HepG2 (cell line): ENCODE results near the gene ESR1. TPM values are rescaled to one million over a fixed set of nuclear protein-coding genes. Genes with fewer than 3 reads are reported as not detected.

ENCODE experiments used
- ATAC-seq: fragments of 200-7000 bp; cut with Tn5 transposase; 3 replicates; pipeline ENCODE4 v1.9.1; 2020; ENCODE audit warnings: mild to moderate bottlenecking, moderate library complexity
- BruUV-seq: library from RNA; stranded (reverse); fragments of 400-500 nt; replicated peaks from 2 replicates; lab custom pipeline; 2021; lab: Mats Ljungman, UMichigan
- CTCF ChIA-PET: fragments of 300-600 bp; formaldehyde crosslinking; extraction: SDS; loops from one replicate; lab custom pipeline; 2021; ENCODE audit warnings: low total read pairs, inconsistent platforms, low intra/inter-chr PET ratio; lab: Yijun Ruan, JAX
- POLR2A ChIA-PET: fragments of 350-600 bp; sonication (Branson Sonifier 250); formaldehyde crosslinking; loops from one replicate; lab custom pipeline; 2020; ENCODE audit warnings: antibody characterized with exemption, inconsistent platforms; lab: Yijun Ruan, JAX
- DNase-seq: peaks from one replicate; pipeline ENCODE4 v3.0.0-alpha.2; 2015; ENCODE audit warnings: low spot score
- FAIRE-seq: peaks from 3 replicates; lab custom pipeline; 2011; peaks lifted over from hg19 to GRCh38; lab: Jason Lieb, UNC
- H2AFZ ChIP-seq: one replicate; pipeline ENCODE4 v1.6.1; 2011; ENCODE audit warnings: low read length, inconsistent platforms
- H3K27ac ChIP-seq: fragments of 300-600 bp; 3 replicates; pipeline ENCODE4 v1.8.0; 2011; ENCODE audit warnings: mixed run types, mild to moderate bottlenecking, mixed read lengths, low read length, inconsistent platforms; ENCODE audit not compliant: insufficient read depth; ENCODE audit errors: extremely low read length
- H3K27me3 ChIP-seq, 2 experiments: fragments of 200-600 bp in 1 of 2; 2 replicates in 1 of 2; 3 replicates in 1 of 2; pipeline versions ENCODE4 v1.6.0 to v1.8.0; 2011; ENCODE audit warnings: low read length in 2 of 2, mild to moderate bottlenecking in 2 of 2, moderate library complexity in 2 of 2, inconsistent platforms in 1 of 2; ENCODE audit not compliant: insufficient read depth in 2 of 2, control insufficient read depth in 1 of 2
- H3K36me3 ChIP-seq, 2 experiments: fragments of 200-600 bp in 1 of 2; replicated peaks in 1 of 2; 2 replicates in 1 of 2; 3 replicates in 1 of 2; pipeline versions ENCODE4 v1.5.1 to v1.8.0; 2011; ENCODE audit warnings: low read length in 2 of 2, inconsistent platforms in 1 of 2; ENCODE audit not compliant: insufficient read depth in 2 of 2, control insufficient read depth in 1 of 2
- H3K4me1 ChIP-seq: 2 replicates; pipeline ENCODE4 v1.5.1; 2012; ENCODE audit warnings: low read length, inconsistent platforms; ENCODE audit not compliant: insufficient read depth
- H3K4me2 ChIP-seq: 2 replicates; pipeline ENCODE4 v1.6.0; 2011; ENCODE audit warnings: low read depth, low read length, inconsistent platforms
- H3K4me3 ChIP-seq, 3 experiments: fragments of 200-600 bp in 1 of 3; sonication (generic), shearing (Covaris generic) in 1 of 3; replicated peaks in 1 of 3; 2 replicates each; pipeline ENCODE4 v1.5.1; 2011 to 2016; ENCODE audit warnings: low read length in 3 of 3, inconsistent platforms in 2 of 3, low read depth in 2 of 3, mild to moderate bottlenecking in 2 of 3, control low read depth in 1 of 3, mixed read lengths in 1 of 3; ENCODE audit not compliant: insufficient read depth in 1 of 3
- H3K79me2 ChIP-seq: one replicate; pipeline ENCODE4 v1.6.1; 2011; ENCODE audit warnings: low read length, inconsistent platforms; ENCODE audit not compliant: insufficient read depth
- H3K9ac ChIP-seq: 2 replicates; pipeline ENCODE4 v1.6.0; 2011; ENCODE audit warnings: mild to moderate bottlenecking, low read depth, low read length, inconsistent platforms; ENCODE audit not compliant: insufficient read depth
- H3K9me3 ChIP-seq: 2 replicates; pipeline ENCODE4 v1.5.1; 2012; ENCODE audit warnings: mild to moderate bottlenecking, low read length
- H4K20me1 ChIP-seq: 2 replicates; pipeline ENCODE4 v1.6.0; 2011; ENCODE audit warnings: inconsistent platforms, mild to moderate bottlenecking, low read length, moderate library complexity; ENCODE audit not compliant: insufficient read depth
- AKAP8 ChIP-seq: sonication (generic); formaldehyde crosslinking; IDR thresholded peaks from 2 replicates; pipeline ENCODE4 v1.5.1; 2020; ENCODE audit warnings: mild to moderate bottlenecking, missing genetic modification reagents
- HNRNPUL1 ChIP-seq: fragments of 200-400 bp; formaldehyde crosslinking; IDR thresholded peaks from 2 replicates; pipeline ENCODE4 v1.6.1; 2017; ENCODE audit warnings: low read depth, mild to moderate bottlenecking, low read length, moderate library complexity
- KDM5A ChIP-seq: fragments of 200-600 bp; sonication (generic); IDR thresholded peaks from 2 replicates; pipeline ENCODE4 v1.7.0; 2018; ENCODE audit warnings: antibody characterized with exemption, mild to moderate bottlenecking, low read length, borderline replicate concordance
- ZNF331 ChIP-seq: sonication (generic); formaldehyde crosslinking; IDR thresholded peaks from 2 replicates; pipeline ENCODE4 v1.4.0; 2020; ENCODE audit warnings: missing genetic modification reagents
- ZNF484 ChIP-seq: sonication (generic); formaldehyde crosslinking; IDR thresholded peaks from 2 replicates; pipeline ENCODE4 v1.5.1; 2020; ENCODE audit warnings: mild to moderate bottlenecking, low read depth, missing genetic modification reagents, borderline replicate concordance
- ZNF513 ChIP-seq: sonication (generic); formaldehyde crosslinking; conservative IDR thresholded peaks from 2 replicates; pipeline ENCODE4 v1.5.0; 2020; ENCODE audit warnings: missing genetic modification reagents
- ZNF569 ChIP-seq: sonication (generic); formaldehyde crosslinking; IDR thresholded peaks from 2 replicates; pipeline ENCODE4 v1.5.0; 2020; ENCODE audit warnings: mild to moderate bottlenecking, missing genetic modification reagents, moderate library complexity, borderline replicate concordance
- WGBS: methylation state at CpG from one replicate; pipeline ENCODE4 v1.1.6; 2017; ENCODE audit warnings: low lambda C conversion rate; 5-methylcytosine and 5-hydroxymethylcytosine counted together
- in situ Hi-C: cut with HindIII; loops from 2 replicates; pipeline ENCODE4 v1.10.0; 2017; ENCODE audit warnings: low pct_unique_long_range_greater_than_20kb; ENCODE audit not compliant: extremely low pct_ligation_motif_present
- intact Hi-C: fragments of 100-400 bp; cut with micrococcal nuclease; formaldehyde crosslinking; loops from one replicate; pipeline ENCODE4 v1.10.0; 2022; ENCODE audit not compliant: unreplicated experiment
- polyA plus RNA-seq, 8 experiments: library from polyadenylated mRNA; depleted of rRNA in 3 of 8; stranded (reverse) in 7 of 8; unstranded in 1 of 8; fragments of >200 nt; fragmentation: Illumina TruSeq in 4 of 8; extraction: Trizol in 4 of 8; gene quantifications; 2 replicates each; pipeline versions ENCODE4 v1.2.1 to v1.2.3, GENCODE V29; 2011 to 2016; ENCODE audit warnings: low read depth in 4 of 8, missing spikeins in 1 of 8, mixed read lengths in 1 of 8; ENCODE audit not compliant: insufficient read depth in 1 of 8
- total RNA-seq, 5 experiments: library from RNA; depleted of rRNA; stranded (reverse); fragments of >200 nt; fragmentation: Illumina TruSeq; extraction: Trizol; gene quantifications; 2 replicates each; pipeline ENCODE4 v1.2.3, GENCODE V29; 2016; ENCODE audit warnings: low read depth in 1 of 5

The ESR1 gene
- total and polyA plus RNA-seq, 2 of the 13 experiments (the other 11 are each of a cell fraction or from before 2014, with no cell fraction given) = not detected

DNA sequence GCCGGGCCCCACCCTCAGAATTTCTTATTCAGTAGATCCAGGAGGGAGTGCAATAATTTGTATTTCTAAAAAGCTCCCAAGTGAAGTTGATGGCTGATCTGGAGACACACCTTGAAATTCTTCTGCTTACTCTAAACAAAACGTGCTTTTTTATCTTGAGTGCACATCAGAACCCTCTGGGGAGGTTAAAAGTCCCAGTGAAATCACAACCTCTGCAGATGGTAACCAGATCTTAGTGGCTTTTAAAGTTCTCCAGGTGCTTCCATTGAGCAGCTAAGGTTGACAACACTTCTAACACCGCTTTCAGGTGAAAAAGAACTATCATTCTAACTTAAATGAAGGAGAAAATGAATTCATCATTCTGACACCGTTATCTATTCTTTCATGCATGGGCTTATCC is 45.6 kb upstream of the ESR1 start:
- H3K4me2 ChIP-seq = no peak overlapping the region
- H3K79me2 ChIP-seq = no peaks in the 10 kb centered on the region
- H3K9ac ChIP-seq = no peak overlapping the region
- no peaks in the 10 kb centered on the region for H3K27me3 ChIP-seq
- no peaks in the 10 kb centered on the region for H4K20me1 ChIP-seq
- H2AFZ ChIP-seq = no peak overlapping the region
- no peaks in the 10 kb centered on the region for H3K36me3 ChIP-seq
- 0% methylated on average over 4 of the region's 4 CpGs for WGBS
- H3K27ac ChIP-seq = no peak overlapping the region
- intact Hi-C loops = loop anchor here (10.0 kb wide), 1 partner anchor 323 kb away; no protein-coding TSS in a partner anchor
- DNase-seq (no peak), FAIRE-seq (no peak)
- POLR2A ChIA-PET = no interaction called here
- TF ChIP-seq KDM5A (no peak), AKAP8 (CRISPR knock-in tag) (no peak), HNRNPUL1 (no peak), ZNF513 (CRISPR knock-in tag) (no peak), ZNF331 (CRISPR knock-in tag) (no peak), ZNF484 (CRISPR knock-in tag) (no peak), ZNF569 (CRISPR knock-in tag) (no peak)
- TF ChIP-seq, all 625 proteins: peak for 0
- Histone ChIP-seq H3K4me3 (no peak overlapping the region), H3K9me3 (no peaks in the 10 kb centered on the region), H3K4me1 (peaks cover 14% of the 10 kb centered on the region)
- BruUV-seq = no TSS peak
- no peak for ATAC-seq
- in situ Hi-C loops = loop anchor here (5.0 kb wide), 1 partner anchor 360 kb away; no protein-coding TSS in a partner anchor
- CTCF ChIA-PET = no interaction called here
